Embryonic facial prominence (tissue), 1 donor: ENCODE results near the gene GABBR2.
"Not testable (repeated sequence)": the region's sequence is repeated elsewhere in the genome, so short reads cannot be mapped to it uniquely, and the experiment has no call there.

Source experiments
- DNase-seq: peaks from one replicate; pipeline ENCODE4 v3.0.0-alpha.2; 2016; ENCODE audit errors: extremely low spot score

Gene GABBR2

DNA sequence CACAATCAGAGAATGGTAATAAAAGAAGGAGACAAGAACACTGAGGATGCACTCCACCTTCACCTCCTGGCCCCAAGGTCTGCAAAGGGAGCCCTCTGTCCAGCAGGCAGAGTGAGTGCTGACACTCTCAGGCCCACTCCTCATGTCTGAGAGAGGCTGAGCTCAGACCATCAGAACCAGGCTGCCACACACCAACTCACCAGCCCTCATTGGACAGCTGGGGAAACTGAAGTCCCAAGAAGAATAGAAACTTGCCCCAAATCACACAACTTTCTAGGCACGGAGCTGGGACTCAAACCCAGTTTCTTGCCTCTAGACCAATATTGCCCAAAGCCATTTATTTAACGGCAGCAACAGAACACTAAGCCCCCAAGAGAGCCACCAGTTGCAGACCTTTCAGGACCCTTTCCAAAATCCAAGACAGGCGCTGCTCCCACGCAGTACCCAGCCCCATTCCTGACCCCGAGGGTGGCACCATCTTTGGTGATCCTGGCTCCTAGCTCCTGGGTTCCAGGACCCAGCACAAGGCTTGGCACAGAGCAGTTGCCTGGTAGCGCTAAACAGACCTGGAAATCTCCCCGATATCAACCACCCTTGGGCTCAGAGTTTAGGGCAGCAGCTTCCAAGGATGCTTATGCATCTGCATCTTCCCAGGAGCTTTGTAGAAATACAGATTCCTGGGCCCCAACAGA is 192.4 kb downstream of the GABBR2 start:
- DNase-seq, result no peak

DNA sequence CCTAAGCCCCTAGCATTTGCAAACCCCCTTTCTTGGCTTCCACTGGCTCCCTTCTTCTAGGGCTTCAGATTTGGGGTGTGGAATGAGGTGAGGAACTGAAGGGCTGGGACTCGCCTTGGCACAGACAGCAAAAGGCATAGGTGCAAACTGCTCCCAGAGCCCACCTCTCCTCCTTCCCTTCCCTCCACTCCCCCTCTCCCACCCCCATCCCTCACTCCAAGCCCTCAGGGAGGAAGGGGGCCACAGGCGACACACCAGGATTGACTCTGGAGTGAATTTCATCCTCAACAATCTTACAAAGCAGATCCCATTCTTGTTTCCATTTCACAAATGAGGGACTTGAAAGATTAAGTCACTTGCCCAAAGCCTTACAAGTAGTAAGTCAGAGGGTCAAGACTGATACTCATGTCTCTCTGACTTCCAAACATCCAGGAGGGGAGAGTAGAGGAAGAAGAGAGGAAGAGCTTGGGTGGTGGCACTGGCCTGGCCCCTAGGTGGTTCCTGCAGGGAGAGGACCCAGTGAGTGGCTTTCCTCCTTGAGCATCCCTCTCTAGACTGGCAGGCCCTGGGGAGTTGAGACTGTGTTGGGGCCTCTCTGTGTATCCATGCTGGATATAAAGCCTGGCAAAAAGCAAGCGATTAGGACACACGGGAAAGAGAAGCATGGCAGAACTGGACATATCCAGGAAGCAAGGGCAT is 193.1 kb downstream of the GABBR2 start:
- DNase-seq, result no peak

DNA sequence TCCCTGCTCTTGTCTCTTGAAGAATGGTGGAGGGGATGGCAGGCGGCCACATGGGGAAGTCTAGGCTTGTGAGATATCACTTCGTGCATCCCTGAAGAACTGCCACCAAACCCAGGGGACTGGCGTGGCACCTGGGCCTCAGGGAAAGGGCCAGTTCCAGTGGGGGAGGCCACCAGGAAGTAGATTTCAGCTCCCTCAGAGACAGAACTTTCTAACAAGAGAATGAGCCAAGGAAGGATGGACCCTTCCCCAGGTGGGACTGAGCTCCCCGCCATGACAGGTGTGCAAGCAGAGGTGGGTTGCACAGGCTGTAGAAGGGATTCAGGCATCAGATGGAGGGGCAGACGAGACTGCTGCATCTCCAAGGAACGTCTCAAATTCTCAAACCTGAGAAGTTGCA is 193.9 kb downstream of the GABBR2 start:
- no peak for DNase-seq

DNA sequence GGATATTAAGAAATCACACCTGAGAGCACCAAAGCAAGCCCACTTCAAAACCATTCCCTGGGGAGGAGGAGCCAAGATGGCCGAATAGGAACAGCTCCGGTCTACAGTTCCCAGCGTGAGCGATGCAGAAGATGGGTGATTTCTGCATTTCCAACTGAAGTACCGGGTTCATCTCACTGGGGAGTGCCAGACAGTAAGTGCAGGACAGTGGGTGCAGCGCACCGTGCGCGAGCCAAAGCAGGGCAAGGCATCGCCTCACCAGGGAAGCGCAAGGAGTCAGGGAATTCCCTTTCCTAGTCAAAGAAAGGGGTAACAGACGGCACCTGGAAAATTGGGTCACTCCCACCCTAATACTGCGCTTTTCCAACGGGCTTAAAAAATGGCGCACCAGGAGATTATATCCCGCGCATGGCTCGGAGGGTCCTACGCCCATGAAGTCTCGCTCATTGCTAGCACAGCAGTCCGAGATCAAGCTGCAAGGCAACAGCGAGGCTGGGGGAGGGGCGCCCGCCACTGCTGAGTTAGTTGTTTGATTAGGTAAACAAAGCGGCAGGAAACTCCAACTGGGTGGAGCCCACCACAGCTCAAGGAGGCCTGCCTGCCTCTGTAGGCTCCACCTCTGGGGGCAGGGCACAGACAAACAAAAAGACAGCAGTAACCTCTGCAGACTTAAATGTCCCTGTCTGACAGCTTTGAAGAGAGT is 200.4 kb downstream of the GABBR2 start:
- not testable (repeated sequence) for DNase-seq

DNA sequence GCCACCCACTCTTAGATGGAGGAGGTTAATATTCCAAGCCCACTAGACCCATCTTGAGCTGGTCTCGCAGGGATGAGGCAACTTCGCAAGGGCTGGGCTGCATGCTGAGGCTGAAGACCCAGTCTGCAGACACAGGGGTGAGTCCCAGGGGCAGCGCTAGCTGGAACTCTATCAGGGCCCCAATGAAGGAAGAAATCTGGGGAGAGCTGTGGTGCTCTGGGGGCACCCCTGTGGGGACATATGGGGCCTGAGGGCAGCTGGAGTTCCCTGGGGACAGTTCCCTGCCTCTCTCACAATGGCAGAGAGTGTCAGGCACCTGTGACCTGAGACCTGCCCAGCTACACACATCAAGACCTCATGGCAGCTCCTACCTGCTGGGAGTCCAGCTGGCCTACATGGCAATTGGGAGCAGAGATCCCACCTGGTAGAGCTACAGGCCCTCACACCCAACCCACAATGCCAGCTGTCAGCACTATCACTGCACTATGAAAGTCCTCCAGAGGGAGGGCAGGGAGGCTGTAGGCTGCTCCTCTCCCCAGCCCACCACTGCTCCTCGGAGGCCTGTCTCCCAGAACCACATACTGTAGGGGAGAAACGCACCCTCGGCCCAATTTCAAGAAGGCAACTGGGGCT is 202.2 kb downstream of the GABBR2 start:
- no peak for DNase-seq

DNA sequence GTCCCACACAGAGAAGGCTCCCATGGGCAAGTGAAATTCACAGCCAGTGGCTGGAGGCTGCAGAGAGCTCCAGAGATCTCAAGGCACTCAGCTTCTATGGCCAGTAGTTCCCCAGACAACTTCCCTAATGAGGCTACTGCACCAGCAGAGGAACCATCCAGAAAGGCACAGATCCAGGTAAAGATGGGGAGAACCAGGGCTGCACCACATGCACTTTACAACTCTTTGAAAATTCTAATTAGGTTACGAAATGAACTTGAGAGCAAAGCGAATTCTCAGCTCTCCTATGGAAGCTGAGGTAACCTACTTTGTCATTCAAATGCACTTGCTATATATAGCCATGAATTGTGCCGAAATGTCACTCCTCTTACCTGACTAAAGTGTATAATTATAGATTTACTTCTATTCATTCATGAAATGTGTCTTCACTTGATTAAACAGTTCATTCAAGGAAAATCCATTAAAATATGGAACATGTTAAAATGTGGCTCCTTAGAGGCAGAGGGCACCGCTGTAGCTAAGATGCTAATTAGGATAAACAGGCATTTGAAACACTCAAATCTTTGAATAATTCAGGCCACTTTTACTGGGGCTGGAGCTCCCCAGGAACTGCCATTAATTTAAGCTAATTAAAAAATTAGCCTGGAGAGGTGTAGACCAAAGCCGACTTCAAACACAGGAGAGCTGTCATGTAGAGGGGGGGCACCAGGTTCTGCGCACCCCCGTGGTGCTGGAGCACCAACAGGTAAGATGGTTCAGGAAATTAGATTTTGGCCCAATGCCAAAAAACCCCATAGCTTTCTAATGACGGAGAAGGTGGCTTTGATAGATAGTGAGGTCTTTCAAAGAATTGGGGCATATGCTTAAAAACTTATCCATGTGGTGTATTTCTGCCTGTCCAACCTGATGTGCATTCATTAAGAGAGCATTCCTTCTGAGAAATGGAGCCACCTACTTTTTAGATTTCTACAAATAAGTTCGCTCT is 204.1 kb downstream of the GABBR2 start:
- no peak for DNase-seq

DNA sequence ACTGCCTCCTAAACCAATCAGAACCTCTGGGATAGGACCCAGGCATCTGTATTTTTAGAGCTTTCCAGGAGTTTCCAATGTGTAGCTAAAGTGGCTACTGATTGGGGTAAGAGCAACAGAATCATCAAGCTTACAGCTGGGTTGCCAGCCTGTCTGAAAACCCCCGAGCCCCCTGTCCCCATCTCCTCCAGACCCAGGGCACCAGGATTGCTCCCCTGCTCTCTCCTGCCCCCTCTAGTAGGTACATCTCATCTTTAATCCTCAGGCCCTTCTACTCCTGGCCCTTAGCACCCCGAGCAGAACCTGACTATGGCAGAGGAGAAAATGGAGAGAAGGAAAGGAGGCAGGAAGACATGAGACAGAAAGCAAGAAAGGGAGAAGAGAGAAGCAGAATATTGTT is 204.9 kb downstream of the GABBR2 start:
- no peak for DNase-seq

DNA sequence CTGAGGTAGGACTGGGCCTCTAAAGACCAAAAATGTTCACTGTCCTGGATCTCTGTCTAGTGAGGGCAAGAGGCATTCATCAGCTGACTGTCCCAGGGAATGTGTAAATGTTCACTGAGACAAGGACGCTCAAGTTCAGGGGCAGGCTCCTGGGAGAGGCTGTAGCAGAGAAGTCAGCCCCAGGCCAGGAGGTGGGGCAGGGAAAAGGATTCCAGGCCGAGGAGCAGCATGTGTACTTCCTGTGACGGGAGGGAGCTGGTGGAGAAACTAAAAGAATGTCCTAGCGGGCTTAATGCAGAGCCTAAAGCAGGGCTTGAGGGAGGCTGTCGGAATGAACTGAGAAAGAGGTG is 205.8 kb downstream of the GABBR2 start:
- DNase-seq, result no peak

DNA sequence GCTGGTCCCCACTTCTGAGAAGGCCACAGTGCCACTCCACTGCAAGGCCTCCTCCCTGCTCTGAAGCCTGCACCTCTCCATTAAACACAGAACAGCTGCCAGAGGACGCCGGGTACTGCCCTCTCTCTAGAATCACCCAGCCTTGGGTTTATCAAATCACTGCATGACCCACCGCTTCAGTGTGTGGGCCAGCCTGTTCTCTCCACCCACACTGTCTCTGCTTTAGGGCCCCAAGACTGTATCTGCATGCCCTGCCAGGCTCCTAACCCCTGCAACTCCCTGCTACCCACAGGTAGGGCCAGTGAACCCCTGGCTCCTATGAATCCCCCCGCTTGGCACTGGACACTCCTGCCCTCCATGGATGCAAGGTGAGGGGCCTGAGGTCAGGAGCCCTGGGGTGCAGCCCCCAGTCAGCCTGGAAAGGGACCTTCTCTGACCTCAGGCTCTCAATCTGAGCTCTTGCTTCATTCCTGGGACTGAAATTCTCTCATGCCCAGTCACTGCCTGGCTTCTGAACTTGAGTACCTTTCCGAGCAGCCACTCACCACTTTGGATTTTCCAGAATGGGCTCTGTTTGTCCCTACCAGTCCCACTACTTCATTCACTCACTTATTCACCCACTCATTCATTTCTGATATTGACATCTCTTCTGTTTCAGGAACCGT is 206.3 kb downstream of the GABBR2 start:
- no peak for DNase-seq

DNA sequence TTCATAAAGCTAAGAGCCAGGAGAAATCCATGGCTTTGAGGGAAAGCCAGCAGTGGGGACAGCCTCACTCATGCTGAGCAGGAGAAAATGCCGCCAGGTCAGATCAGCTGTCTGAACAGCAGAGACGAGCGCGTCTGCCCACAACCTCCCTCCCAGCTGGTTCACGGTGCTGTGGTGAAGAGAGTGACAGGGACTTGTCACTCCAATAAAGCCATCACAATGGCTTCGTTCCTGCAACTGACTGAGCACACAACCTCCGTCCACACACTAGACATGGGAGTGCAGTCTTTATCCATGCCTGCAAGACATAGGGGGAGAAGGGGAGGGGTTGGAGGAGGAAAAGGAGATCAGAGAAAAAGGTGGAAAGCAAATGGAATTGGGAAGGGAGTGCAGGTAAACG is 206.9 kb downstream of the GABBR2 start:
- no peak for DNase-seq

DNA sequence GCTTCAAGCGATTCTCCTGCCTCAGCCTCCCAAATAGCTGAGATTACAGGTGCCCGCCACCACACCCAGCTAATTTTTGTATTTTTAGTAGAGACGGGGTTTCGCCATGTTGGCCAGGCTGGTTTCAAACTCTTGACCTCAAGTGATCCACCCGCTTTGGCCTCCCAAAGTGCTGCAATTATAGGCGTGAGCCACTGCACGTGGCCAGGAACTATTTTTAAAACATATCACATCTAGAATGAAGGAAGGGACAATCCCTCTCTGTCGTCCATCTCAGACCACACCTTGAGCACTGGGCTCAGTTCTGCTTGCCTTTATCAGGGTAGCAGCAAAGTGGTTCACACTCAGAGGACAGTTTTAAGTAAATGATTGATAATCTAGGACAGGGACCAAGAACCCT is 207.5 kb downstream of the GABBR2 start:
- DNase-seq, result not testable (repeated sequence)

DNA sequence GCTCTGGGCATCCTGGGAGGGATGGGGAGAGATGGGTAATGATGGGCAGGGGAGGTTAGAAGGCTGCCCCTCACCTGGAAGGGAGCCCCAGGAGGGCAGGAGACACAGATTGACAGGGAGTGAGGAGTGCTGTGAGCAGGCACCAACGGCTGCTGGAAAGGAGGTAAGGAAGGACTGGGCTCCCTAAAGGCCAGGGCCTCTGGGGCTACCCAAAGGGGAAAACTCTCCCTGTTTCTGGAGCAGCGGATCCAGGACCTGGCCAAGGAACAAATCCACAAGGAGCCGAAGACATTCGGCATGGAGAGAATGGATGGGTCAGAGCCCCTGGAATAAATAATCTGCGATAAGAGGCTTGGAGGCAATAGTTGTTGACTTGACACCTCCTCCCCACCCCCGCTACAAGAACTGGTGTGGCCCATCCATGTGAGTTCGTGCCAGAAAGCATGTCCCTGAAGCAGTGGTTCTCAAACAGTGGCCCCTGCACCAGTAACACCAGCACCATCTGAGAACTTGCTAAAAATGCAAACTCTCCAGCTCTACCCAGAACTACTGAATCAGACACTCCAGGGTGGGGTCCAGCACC is 208.3 kb downstream of the GABBR2 start:
- no peak for DNase-seq

DNA sequence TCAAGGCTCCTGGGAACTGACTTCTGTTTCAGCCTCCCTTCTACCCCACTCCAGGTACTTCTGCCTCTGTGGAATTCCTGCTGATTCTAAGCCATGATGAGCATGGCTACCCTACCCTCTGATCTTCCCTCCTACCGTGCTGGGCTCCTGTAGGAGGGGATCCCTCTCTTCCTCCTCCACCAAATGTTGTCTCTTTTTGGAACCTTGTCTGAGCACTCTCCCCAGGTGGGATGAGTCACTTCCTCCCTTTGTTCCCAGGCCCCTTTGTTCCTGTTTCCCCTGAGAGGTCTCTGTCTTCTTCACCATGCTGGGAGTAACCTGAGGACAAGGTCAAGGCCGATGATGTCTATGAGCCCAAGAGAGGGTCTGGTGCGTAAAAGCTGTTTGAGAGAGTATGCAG is 213.2 kb downstream of the GABBR2 start:
- DNase-seq, result no peak

DNA sequence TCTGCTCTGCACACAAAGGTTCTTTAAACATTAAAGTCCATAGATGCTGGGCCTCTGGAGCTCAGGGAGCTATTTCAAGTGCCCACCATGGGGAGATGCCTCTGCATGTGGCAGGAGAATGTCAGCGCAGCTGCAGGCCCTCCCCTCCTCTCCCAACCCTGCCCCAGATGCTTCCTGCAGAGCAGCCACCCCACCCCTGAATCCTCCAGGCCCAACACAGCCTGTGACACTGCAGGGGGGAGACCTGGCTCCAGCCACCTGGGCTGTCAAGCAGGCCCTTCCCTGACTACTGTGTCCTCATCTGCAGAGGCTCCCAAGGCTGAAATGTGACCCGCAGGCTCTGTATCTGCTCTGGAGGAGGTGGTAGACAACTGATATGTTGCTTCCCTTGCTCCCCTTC is 213.9 kb downstream of the GABBR2 start:
- no peak for DNase-seq

DNA sequence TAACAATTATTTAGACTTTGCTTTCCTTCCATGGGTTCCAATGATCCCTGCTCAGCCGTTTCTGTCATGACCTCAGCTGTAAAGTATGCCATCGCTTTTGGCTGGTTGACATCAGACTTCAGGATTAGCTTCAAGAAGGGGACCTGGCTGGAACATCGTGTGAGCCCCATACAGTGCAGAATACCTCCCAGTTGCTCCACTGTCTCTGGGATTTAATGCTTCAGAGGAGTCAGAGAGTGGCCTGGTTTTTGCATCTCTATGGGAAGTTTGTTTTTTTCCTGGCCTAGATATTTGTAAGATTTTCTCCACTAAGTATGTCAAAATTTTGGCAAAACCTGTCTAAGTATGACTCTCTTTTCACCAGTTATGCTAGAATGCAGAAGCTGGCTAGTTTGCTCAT is 216.9 kb downstream of the GABBR2 start:
- DNase-seq, result no peak

DNA sequence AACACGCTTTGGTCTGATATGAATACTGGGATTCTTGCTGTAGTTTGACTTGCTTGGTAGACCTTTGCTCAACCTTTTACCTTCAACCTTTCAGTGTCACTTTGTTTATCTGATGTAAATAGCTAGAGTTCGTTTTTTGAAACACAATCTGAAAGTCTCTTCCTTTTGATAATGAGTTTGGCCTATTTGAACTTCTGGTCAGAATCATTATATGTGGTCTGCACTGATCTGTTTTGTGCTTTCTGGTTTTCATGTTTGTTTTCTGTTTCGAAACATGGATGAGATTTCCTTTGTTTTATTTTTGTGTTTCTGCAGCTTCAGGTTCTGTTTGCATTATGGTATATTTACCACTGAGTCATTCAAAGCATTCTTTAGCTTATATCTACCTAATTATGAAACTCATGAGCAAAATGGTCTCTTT is 217.5 kb downstream of the GABBR2 start:
- no peak for DNase-seq

DNA sequence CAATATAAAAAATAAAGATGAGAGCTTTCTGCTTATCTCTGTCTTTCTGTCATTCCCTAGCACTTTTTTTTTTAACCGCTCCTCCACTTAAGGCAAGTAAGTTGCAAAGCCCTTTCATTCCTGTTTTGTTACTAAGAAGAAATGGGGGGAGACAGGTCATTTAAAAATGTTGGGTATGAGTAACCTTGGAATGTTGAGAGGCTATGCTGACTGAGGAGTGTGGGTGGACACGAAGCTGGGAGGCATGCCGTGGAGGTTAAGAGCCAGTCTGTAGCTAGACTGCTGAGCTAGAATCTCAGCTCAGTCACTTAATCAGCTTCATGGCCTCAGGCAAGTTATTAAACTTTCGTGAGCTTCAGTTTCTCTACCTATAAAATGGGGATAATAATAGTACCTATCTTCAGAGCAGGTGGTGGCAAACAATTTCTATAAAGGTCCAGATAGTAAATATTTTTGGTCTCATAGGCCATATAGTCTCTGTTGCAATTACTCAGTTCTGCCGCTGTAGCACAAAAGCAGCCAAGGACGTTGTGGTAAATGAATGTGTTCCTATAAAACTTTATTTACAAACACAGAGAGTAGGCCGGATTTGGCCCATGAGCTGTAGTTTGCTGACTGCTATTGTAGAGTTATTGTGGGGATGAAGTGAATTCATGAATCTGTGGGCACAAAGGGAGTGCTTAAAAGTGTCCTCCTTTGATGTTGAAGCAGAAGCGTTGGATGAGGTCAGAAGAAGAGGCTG is 220.0 kb downstream of the GABBR2 start:
- DNase-seq, result no peak

DNA sequence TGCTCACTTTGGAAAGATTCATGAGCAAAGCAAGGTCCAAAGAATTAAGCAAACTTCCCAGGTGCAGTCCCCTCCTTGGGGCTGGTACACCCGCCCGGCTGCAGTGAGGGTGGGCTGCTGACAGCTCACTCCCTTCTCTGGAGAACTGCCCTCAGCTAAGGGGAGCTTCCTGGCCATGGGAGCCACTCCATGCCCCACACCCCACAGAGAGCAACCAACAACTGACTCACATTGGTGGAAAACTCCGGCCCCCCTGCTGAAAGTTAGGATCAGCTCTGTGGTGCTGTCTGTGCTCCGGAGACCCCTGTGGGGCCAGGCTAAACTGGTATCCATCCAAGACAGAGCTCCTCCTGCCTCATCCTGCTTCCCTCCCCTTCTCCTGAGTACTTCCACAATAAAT is 223.0 kb downstream of the GABBR2 start:
- no peak for DNase-seq

DNA sequence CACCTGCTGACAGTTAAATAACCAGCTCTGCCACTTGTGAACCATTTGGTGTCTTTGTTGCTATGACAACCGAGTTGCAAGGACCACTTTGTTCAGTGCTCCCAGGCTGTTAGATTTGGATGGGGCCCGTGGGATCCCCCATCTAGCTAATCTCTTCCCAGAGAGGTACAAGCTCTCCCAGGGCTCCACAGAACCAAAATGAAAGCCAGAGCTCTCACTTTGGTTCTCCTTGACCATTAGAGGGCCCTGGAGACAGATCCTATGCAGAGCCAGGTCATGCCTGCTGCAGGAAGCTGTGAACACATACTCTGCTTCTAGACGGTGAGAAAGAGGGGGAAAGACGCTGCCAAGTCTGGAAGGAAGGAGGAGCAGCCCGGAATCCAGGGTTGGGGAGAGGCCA is 224.6 kb downstream of the GABBR2 start:
- DNase-seq, result no peak

DNA sequence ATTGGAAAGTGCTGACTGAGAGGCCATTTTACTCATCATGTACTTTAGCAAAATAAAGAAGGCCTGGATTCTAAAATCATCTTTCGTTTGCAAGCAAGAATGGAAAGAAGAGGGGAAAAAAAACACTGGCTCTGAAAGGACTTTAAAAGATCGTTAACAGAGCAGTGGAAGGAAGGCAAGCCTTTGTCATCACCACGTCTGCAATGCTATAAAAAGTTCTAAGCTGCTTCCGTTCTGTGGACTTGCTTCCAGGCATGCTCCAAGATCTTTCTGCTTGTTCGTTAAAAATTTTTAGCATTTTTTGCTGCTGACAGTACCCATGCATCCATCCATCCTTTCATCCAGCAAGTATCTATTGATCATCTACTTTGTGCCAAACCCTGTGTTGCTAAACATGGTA is 226.5 kb downstream of the GABBR2 start:
- DNase-seq, result no peak
